GM19035 (cell line): ENCODE data around the gene MTARC2.

Experiments
- ATAC-seq: cut with Tn5 transposase; IDR thresholded peaks from one replicate; pipeline ENCODE4 v1.9.1; 2021; ENCODE audit not compliant: unreplicated experiment

The MTARC2 gene

GRCh38 chr1:220767312-220768125, 19.4 kb downstream of the MTARC2 start:
- ATAC-seq, result no peak

DNA sequence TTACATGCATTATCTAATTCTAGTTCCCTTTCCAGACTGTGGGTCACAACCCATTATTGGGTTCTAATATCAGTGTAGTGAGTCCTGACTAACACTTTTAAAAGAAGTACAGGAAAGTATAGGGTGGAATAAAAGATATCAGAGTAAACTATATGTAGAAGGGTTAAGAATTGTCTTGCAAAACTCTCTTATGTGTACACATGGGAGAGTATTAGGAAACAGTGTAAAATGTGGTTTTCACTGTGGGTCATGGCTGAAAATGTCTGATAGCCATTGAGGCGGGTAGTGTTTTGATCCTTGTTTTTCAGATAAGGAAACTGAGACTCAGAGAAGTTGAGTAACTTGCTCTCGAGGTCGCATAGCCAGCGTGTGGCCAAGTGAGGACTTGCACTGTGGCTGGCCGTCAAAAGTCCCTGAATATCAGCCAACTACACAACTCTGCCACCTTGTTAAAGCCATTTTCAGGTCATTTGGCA, 20.0 kb downstream of the MTARC2 start:
- ATAC-seq, result no peak

GRCh38 chr1:220769205-220769604, 21.1 kb downstream of the MTARC2 start:
- no peak for ATAC-seq

DNA sequence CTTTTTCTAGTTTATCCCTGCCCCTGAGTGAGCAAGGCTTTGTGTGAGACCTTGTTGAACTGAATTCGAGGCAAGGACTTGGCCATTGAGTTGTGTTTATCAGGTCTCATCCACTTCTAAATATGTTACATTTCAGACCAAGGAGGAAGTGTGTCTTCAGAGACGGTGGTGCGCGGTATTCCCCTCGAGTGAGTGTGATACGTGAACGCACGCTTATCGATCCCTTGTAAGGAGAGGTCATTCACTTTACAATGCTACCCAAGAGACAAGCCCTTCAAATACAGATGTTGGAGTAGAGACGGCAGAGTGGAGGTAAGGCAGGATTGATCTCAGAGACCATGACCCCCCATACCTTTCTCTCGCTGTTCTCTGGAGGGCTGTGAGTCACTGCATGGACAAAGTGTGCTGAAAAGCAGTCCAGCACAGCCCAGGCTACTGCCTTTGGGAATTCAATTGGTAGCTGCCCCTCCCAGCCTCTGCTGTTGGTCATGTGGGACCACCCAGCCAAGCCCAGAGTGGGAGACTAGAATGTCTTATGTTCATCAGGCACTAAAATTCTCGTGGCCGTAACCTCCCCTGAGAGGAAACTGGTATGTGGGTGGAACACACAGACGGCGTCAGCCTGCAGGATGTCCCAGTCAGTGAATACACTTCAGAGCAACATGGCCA, 22.3 kb downstream of the MTARC2 start:
- peak; percentile 81 for ATAC-seq

DNA sequence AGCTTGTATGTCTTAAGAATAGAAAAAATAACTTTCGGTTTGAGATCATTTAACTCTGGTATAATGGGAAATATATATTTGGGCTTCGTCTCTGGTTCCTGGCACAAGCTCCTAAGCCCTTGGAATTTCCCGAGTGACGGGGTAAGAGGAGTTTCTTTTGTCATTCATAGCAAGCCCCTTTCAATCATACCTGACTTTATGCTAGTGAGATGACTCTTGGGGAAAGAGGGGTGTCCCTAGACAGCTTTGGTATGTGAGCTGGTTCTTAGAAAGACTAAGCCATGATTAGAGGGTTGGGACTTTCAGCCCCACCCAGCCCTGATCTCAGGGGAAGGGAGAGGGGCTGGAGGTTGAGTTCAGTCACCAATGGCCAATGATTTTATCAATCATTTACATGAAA, 24.7 kb downstream of the MTARC2 start:
- no peak for ATAC-seq

GRCh38 chr1:220775240-220775853, 27.2 kb downstream of the MTARC2 start:
- ATAC-seq, result no peak

GRCh38 chr1:220776254-220776653, 28.1 kb downstream of the MTARC2 start:
- no peak for ATAC-seq

- peak; percentile 80 for ATAC-seq
Observed at GRCh38 chr1:220776720-220777326, 28.7 kb downstream of the MTARC2 start.

DNA sequence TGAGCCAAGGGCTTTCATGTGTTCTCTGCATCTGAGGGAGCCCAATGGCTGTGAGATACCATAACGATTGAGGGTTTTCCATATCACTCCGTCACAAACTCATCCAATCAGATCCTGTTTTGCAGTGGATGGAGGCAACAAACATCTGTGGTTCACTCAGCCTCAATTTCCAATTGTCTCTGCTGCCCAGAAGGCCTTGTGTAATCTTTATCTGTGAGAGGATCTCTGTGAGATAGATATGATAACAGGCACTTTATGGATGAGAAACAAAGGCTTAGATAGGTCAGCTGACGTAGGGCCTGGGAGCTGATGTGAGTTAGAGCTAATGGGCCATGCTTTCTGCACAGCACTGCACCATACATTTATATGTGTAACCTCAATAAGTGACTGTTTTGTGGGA, 35.3 kb downstream of the MTARC2 start:
- ATAC-seq, result no peak

- ATAC-seq, result no peak
Observed at GRCh38 chr1:220784751-220785150, 36.6 kb downstream of the MTARC2 start.

DNA sequence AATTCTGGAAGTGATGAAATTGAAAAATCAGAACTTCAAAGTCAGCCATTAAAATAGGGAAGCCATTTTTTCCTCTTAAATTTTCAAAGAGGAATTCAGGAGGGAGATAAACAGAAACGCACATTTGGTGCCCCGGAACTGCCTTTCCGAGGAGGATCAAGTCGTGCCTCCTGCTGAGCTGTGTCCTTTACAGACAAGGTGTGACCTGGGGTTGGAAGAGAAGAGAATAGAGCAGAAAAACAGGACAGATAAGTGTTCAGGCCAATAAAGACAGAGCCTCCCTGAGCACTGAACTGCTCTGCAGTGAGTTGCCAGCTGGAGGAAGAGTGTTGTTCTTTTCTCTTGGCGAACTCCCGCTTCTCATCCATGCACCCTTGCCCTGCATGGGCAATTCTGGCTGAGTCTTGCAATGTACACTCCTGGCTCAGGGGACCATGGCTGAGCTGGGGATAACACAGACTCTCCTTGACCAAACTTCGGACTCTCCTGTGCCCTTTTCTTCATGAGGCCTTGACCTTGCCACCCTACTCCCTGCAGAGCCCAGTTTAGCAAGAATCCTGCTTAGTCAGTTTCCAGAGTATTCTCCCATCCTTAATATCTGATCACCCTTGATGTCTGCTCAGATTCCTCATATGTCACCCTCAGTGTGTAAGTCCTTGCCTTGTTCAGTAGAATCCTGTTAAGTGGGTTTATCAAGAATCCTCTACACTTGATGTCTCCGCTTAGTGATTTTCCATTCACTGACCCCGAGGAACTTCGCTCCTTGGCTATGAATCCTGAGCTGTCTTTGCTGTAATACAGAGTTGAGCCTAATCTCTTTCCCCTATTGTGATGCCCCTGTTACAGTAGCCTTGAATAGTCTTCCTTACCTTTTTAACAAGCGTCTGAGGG, 37.3 kb downstream of the MTARC2 start:
- ATAC-seq, result no peak

DNA sequence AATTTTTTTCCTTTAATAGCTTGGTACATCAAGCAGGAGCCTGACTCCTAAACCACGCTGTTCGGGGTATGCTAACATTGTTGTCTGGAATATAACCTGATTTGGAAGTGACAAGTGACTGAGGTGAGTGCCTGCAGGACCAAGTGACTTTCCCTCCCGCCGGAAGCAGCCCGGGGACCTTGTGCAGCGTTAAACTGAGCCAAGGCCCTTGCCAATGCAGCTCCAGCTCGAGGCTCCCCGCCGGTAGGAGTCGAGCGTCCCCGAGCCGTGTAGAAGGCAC, 37.9 kb downstream of the MTARC2 start:
- ATAC-seq, result peak; percentile 5

- peak; percentile 83 for ATAC-seq
Observed at GRCh38 chr1:220786337-220787068, 38.4 kb downstream of the MTARC2 start, which contains the start of gene MTARC1. MTARC1 (plus strand) TSS chr1:220786913; CDS start chr1:220786945, 32 bp downstream.

GRCh38 chr1:220787069-220787619, 39.0 kb downstream of the MTARC2 start:
- no peak for ATAC-seq

GRCh38 chr1:220788900-220789299, 40.8 kb downstream of the MTARC2 start:
- ATAC-seq, result no peak

GRCh38 chr1:220789532-220790147, 41.5 kb downstream of the MTARC2 start:
- no peak for ATAC-seq

DNA sequence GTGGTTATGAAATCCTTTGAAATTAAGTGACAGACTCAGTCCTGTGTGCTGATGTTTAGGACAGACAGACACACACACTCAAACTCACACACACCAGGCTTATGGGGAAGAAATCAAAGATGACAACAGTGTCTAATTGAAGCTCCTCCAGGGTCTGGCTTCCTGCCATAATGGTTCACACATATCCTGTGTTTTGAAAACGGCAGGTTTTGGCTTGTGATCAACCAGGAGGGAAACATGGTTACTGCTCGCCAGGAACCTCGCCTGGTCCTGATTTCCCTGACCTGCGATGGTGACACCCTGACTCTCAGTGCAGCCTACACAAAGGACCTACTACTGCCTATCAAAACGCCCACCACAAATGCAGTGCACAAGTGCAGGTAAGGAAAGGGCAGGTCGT, 43.2 kb downstream of the MTARC2 start:
- ATAC-seq, result no peak

DNA sequence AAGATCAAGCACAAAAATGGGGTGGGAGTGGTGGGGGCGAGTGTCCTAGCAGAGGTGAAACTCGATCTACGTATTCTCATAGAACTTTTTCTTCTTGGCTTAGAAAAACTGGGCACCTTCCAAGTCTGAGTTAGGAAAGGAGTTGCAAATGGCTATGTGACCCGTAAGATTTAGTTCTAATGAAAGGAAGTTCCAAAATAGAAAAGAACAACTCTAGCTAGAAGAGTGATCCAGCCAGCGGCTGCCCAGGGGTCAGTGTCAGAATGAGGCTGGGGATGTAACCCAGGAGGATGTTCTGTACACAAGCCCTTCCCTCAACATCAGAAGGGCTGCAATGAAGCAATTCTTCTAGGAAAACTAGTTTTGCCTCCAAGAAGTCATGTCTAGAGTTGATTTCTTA, 43.8 kb downstream of the MTARC2 start:
- no peak for ATAC-seq

DNA sequence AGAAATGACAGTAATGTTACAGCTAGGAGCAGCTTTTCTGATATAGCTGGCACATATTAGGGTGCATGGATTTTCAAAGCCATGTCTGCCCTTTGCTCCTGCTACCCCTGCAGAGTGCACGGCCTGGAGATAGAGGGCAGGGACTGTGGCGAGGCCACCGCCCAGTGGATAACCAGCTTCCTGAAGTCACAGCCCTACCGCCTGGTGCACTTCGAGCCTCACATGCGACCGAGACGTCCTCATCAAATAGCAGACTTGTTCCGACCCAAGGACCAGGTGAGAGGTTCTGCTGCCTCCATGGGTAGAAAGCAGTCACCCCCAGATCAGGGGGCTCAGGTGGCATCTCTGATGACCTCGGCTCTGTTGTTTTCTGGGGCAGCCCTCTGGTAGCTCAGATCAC, 48.4 kb downstream of the MTARC2 start:
- no peak for ATAC-seq
